Suppressor macrophage treated with lipopolysaccharide for 4 hours (primary cell): ENCODE results near the gene CNGB1.
"Not testable (repeated sequence)": the region's sequence is repeated elsewhere in the genome, so short reads cannot be mapped to it uniquely, and the experiment has no call there.

Source experiments
- DNase-seq: peaks from one replicate; pipeline ENCODE4 v3.0.0-alpha.2; 2020

CNGB1 gene

DNA sequence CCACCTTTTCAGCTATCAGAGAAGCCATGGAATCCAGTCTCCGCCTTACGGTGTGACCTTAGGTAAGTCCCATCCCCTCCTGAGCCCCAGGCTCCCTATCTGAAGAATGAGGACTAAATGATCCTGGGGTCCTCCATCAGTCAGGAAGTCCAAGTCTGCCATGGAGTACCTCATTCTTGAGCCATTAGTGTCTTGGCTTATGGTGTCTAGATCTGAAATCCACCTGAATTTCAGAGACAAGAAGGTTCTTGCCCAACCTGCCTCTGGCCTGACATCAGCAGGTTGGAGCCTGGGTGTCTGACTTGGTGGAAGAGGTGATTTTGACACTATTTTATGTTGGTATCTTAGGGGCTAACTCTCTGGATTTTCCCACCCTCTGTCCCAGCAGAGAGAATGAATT lies 47.1 kb downstream of the CNGB1 start:
- no peak for DNase-seq

DNA sequence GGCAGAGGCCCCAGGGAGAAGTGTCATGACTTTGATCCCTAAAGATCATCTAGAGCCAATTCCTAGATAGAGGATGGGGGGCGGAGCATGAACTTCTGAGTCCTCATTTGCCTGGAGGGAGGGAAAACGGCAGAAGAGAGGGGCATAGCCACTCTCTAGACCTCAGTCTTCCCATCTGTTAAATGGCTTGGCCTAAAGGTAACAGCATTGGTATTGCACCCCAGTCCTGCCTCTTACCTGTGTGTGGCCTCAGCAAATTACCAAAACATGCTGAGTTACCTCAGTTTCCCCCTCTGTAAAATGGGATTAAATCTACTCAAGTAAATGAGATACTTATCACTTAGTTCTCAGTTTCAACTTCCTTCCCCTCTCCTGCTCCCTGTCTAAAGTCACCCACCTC lies 47.5 kb downstream of the CNGB1 start:
- no peak for DNase-seq

DNA sequence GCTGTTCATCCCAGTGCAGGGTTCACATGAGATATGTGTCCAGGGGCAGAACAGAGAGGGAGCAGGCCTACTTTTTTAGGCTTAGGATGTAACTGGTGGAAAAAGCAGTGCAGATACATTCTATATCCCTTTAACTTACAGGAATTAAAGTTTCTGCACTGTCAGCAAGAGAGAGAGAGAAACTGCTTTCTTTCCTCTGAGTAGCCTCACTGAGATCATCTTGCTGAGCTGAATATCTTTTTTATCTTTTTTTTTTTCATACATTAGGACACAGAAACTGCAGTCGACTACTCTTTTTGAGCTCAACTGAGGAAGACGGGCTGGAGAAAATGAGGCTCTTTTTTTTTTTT lies 50.1 kb downstream of the CNGB1 start:
- no peak for DNase-seq

DNA sequence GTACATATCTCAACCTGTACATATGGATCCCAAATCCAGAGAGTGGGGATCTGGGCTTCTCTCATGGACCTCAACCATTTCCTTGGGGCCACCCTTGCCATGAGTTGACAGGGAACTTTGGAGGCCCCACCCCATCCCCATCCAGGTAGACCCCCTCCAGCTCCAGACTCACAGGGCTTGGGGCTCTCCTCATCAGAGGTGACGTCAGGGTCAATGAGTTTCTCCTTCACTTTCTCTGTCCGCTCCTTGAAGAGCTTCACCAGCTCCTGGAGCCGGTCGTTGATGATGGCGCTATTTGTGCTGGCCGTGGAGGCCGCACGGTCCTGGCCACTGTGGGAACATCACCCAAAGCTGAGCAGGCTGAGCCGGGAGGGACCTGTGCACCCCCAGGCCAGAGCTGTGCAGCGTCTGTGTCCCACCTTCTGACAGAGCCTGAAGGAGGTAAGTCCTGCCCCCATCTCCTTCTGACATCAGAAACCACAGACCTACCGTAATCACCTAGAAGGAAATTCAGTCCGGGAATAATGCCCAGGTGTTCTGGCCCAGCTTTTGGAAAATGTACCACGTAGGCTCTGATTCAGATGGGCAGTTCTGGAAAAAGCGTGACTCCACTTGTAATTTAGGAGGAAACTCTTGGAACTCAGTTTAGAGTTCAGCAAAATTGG lies 50.6 kb downstream of the CNGB1 start:
- DNase-seq = no peak

DNA sequence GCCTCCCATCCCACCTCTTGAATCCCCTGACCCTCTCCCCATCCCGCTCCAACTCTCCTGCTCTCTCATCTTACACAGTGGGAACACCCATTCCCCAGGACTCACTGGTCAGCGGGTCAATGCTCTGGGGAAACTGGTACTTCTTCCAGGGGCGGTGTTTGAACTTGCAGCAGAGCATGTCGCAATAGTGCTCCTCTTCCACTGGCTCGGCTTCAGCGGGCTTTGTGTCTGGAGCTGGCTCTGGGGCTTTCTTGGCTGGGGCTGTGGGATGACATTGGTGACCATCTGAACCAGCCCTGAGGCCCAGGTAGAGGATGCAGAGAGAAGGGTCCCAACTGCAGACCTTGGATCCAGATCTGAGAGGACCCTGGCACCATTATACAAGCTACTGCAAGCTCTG lies 51.9 kb downstream of the CNGB1 start:
- DNase-seq = no peak

DNA sequence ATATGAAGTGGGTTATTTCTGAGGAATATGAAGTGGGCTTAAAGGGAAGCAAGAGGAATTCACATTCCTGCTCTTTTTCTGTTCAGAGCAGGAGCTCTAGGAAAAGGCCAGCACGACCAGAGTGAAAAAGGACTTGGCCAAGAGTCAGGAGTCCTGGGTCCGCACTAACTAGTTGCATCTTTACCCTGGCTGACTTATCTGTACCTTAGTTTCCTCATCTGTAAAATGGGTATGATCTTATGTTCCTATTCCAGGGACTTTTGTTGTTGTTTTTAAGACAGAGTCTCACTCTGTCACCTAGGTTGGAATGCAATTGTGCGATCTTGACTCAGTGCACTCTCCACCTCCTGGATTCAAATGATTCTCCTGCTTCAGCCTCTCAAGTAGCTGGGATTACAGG lies 52.5 kb downstream of the CNGB1 start:
- DNase-seq = no peak

DNA sequence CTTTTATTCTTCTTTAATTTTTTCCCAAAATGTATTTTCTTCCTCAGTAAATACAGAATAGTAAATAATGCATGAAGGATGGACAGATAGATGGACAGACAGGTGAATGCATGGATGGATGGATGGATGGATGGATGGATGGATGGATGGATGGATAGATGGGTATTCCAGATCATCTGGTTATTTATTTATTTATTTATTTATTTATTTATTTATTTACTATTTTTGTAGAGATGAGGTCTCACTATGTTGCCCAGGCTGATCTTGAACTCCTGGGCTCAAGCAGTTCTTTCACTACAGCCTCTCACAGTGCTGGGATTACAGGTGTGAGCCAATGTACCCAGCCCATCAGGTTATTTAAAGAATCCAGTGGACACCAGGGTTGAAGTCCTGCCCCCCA lies 53.0 kb downstream of the CNGB1 start:
- not testable (repeated sequence) for DNase-seq

DNA sequence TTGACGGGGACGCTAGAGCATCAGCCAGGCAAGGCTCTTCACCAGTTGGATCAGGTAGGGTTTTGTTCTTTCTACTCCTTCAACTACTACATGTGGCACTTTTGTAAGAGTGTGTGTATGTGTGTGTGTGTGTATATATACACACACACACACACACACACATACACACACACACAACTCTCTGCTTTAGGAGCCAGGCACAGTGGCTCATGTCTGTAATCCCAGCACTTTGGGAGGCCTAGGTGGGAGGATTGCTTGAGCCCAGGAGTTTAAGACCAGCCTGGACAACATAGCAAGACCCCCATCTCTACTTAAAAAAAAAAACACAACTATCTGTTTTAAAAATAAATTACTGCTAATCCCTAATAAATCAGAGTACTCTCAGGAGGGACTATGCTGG lies 53.4 kb downstream of the CNGB1 start:
- DNase-seq = not testable (repeated sequence)

DNA sequence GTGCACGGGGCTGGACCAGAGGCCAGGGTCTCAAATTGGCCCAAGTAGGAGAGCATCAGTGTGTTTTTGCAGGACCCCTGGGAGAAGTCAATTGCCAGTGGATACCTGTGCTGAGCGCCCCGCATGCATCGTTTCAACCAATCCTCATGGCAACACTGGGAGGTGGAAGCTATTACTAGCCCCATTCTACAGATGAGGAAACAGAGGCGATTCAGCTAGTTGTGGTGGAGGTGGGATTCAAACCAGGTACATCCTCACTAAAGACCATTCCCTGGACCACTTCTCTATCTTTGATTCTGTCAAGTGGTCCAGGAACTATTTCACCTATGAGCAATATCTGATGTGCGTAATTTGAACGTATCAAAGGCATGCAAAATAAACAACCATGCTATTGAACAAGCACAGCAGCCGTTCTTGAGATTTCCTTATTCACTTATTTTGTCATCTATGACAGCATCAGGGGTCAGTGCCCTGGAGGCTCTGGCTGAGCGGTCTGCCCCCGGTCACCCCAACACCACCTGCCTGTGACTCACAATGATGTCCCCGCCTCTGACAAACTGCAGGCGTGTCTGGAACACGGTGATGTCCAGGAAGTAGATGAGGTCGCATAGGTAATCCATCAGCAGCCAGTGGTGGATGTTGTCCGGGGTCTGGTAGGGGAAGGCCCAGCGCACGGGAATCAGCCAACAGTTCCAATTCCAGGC lies 54.0 kb downstream of the CNGB1 start:
- DNase-seq = no peak

DNA sequence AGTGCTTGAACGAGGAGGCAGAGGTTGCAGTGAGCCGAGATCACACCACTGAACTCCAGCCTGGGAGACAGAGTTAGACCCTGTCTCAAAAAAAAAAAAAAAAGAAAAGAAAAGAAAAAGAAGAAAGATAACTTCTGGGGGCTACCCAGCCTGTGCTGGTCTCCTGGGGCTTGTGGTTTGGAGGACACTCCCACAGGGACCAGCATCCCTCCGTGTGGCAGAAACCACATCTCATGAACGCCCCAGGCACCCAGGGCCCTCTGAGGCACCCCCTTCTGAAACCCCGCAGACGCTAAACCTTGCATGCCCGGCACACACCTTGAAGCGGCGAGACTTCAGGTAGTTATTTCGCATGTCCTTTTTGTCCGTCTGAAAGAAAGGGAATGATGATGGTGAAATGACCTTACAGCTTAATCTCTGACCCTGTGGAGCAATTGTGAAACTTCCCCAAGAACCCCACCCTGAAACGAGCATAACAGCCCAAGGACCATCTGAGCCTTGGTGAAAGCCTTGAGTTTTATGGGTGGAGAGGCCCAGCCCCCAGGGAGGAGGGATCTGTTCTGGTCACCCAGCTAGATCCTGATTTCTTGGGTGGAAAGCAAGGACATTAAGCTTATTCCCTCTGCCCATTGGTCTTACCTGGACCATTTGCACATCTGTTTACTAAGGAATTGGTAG lies 55.0 kb downstream of the CNGB1 start:
- no peak for DNase-seq

DNA sequence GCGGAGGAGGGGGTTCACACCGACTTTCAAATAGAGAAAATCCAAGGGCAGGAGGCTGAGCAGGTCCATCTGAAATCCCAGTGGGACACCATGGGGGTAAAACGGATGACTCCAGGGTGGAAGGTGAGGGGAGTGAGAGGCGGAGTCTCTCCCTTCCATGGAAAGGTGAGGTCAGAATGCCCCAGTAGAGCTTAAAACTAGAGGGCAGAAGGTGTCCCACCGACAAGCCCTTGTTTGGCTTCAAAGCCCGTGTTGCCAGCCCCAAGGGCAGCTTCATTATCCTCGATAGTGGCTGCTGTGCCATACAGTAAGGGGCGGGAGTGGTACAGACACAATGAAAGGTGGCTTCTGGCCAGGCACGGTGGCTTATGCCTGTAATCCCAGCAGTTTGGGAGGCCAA lies 55.7 kb downstream of the CNGB1 start:
- no peak for DNase-seq

DNA sequence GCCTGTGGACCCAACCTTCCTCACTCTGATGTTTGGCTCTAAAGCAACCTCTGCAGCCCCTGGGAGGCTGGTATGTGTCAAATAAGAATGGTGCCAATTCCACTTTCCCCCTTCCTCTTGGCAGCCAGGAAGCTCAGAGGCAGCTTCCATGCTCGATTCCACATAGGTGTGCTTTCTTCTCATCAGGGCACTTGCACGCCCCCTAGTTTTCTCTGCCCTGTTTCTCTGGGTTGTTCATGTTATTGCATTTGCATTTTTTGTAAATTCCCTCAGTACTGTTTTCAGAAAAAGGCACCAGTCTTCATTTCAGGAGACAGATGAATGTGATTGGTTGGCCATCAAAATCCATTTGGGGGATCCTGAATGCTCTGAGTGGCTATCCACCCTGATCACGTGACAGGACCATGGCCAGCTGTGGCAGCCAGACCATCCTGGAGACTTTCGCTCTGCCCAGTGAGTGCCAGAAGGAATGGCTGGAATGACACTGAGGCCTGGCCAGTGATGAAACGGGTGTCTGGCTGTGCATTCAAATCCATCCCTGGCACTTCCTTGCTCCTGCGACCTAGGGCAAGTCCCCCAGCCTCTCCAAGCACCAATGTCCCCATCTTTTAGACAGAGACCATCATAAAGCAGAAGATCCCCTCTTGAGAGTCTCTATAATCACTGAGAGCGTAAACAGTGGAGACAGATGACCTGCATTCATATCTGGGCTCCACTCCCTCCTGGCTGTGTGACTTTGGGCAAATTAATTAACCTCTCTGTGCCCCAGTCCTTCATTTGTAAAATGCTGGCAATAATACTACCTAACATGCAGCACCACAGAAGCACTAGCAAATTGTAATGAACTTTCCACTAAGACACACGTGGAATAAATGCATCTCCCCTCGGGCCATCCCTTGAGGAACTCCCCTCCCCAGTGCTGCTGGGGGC lies 56.4 kb downstream of the CNGB1 start:
- no peak for DNase-seq

DNA sequence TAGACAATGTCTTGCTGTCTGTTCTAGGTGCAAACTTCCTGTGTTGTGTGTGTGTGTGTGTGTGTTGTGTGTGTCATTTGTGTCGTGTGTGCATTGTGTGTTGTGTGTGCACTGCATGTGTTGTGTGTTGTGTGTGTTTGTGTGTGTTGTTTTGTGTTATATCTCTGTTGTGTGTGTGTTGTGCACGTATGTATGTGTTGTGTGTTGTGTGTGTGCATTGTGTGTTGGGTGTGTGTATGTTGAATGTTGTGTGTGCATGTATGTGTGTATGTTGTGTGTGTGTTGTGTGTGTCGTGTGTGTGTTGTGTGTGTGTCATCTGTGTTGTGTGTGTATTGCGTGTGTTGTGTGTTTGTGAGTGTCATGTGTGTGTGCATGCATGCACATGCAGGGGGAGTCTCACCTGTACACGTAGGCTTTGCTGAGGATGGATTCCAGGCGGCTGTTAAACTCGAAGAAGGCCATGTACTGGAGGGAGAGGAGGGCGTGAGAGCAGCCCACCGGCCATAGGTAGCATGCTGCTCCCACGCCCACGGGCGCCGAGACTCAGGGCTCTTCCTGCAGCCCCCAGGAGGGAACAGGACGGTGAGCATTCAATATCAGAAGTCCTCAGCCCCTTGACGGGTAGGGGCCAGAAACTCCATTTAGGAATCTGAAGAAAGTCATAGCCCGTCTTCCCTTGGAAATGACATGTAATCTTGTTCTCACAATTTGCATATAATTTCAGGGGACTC lies 58.2 kb downstream of the CNGB1 start:
- DNase-seq = no peak

DNA sequence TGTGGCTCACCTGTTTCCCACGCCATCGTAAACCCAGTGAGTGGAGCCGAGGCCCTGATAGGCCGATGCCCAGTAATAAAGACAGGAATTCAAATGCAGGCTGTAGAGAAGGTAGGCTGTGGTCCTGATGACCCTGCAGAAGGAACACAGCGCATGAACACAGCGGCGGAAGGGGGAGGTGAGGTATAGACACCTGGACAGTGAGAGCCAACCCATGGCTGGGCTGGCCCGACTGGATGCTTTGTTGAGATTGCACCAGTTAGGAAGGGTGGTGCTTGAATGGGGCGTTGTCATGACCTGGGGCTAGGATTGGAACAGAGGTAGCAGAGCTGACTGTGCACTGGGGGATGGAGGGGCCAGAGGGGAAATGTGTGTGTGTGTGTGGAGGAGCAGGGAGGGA lies 59.2 kb downstream of the CNGB1 start:
- DNase-seq = no peak

DNA sequence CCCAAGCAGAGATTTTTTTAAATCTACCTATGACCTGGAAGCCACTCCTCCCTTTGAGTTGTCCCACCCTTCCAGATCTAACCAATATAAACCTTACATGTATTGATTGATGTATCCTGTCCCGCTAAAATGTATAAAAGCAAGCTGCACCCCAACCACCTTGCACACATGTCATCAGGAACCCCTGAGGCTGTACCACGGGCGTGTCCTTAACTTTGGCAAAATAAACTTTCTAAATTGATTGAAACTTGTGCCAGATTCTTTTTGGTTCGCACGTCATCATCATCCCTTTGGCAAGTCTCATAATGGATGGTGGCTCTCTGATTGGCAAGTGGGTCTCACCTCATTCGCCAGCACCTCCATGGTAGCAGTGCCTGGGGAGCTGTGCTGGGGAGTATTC lies 60.2 kb downstream of the CNGB1 start:
- DNase-seq = no peak

DNA sequence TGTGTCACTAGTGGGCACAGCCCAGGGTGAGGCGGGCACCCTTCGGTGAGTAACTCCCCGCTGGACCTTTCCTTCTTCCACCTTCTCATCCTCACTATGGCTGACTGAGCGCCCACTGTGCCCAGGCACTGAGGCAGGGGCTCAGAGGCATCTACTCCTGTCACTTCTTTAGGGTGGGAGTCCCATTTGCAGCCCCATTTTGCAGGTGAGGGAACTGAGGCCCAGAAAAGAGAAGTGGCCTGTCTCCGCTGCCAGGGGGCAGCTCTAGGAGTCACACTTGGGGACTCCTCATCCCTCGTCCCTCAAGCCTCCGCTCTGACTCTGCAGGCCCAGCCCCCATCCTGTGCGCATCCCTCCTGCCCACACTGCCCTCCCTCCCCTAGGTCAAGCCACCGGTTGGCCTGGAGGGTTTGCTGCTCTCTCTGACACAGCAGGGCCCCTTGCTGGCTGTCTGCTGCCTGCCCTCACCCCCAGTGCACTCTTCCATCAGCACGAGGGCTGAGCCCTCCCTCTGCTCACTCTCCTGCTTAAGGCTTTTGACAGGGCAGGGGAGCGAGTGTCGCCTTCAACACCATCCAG lies 62.4 kb downstream of the CNGB1 start:
- no peak for DNase-seq

DNA sequence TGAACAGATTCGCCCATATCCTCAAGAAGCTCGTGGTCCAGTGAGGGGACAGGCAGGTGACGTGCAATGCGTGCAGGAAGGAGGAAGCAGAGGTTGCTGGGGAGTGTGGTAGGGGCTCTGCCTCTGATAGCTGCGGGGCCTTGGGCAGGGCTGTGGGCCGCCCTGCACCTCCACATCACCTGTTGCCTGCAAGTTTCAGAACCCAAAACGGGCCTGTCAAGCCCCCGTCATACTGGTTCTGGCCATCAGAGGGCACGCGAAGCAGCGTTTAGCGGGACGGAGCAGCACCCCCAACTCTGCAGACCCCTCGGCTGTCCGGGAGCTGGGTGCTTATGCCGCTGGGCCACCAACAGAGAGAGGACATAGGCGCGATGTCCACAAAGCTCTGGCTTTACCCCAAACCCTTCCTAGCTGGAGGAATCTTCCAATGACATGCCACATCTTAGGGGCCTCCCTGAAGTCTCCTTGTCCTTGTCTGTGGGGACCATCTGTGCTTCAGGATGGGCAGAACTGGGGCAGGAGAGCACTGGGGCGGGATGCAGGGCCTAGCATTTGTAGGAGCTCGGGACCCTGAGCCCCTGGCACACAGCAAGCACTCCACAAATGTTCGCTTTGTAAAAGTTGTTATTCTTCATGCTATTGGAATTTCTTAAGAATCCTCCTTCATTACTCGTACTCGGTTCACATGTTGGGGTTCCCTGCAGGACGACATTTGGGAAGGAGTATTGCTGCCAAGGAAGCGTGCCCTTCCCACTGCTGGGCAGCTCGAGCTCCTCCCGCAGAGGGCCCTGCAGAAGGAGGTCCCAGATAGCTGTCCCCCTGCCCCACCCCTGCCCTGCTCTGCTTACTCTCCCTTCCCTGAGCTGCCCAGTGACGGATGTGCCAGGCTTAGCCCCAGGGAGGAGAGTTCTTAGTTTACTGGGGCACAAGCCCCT lies 64.3 kb downstream of the CNGB1 start:
- DNase-seq = no peak

DNA sequence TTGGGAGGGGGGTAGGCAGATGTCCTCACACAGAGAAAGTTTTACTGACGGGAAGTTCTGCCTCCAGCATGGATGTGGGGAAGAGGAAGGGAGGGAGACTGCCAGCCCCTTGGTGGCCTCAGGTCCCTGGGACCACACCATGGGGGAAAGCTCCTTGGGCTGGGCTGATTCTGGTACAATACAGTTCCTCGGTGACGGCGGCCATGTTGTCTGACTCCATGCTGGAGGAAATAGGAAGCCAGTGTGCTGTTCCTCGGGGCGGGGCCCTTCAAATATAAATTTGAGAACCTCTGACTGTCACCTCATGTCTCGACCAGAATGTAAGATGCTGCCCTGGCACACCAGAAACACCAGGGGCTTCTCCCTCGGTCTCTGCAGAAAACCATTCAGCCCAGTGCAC lies 66.8 kb downstream of the CNGB1 start:
- DNase-seq = no peak

DNA sequence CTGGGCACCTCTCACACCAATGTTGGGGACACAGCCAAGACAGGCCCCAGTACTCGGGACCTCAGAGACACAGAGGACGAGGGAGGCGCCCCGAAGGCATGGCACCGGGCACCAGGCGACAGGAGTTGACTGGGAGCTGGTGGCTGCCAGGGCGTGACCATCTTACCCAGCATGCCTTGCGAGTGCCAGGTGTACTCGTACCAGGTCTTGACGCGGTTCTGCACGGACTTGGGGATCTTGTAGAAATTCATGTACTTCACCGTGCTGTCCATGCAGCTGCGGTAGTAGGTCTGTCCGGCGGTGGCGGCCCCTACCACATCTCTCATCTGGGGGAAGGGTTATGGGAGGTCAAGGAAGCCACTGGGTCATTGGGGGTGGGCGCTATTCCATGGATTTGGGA lies 67.3 kb downstream of the CNGB1 start:
- no peak for DNase-seq

DNA sequence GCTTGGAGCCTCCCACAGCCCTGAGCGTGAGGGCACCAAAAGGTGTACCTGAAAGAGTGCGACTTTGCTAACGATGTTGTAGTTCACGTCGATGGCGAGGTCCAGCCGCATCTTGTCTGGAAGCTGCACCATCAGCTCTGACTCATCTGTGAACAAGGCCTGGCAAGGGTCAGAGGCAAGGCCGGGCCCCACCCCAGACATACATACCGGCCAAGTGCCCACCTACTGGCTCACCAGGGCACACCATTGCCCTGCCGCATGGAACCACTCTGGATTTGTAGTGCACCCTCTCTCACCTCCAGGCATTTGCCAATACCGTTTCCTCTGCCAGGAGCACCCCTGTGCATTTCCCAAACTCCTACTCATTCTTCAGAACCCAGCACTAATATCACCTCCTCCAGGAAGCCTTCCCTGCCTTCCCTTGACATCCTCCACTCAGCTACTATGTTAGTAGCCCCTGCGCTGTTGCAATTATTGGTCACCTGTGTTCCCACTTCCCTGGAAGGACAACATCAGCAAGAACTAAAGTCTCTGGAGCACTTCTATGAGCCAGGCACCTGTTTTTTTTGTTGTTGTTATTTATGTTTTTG lies 69.4 kb downstream of the CNGB1 start:
- no peak for DNase-seq
